GM19238 (cell line): ENCODE measurements around the gene ABCA4.

ENCODE experiments used
- DNase-seq: peaks from one replicate; pipeline ENCODE4 v3.0.0; 2011; ENCODE audit warnings: low spot score; ENCODE audit not compliant: insufficient read length

ABCA4 gene

DNA sequence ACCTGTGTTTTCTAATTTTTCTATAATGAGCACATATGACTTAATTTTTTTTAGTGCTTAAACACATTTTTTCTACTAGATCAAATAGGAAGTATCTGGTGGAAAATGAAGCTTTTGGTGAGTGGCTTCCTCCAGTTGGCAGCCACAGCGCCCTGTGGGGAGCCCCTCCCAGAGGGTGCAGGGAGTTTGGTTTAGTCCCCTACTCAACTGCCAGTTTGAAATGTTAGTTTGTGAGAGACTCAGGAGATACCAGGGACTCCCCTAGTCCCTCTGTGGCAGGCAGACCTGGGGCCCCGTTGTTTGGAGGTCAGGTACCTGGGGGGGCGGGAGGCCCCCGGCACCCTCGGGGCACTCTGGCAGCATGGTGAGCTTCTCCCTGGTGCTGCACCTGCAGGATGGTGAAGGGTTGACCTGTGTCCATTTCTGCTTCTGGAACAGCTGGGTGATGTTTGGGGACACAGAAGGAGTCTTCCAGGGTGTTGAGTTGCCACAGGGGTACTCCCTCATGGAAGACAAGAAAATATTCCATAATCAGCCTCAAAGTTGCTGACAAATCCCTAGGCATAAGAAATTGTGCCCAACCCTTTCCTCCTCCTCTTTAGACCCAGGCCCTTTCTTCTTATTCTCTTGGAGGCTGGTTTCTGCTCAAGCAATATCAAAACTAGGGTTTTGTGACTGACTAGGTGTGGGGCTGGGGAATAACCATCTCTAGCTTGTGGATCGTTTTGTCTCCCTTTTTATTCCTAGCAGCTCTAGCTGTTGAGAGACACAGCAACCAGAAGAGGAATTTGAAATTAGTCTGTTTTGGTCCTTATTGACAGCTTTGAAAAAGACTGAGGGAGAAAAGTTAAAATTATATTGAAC is 91.6 kb downstream of the ABCA4 start:
- no peak for DNase-seq

DNA sequence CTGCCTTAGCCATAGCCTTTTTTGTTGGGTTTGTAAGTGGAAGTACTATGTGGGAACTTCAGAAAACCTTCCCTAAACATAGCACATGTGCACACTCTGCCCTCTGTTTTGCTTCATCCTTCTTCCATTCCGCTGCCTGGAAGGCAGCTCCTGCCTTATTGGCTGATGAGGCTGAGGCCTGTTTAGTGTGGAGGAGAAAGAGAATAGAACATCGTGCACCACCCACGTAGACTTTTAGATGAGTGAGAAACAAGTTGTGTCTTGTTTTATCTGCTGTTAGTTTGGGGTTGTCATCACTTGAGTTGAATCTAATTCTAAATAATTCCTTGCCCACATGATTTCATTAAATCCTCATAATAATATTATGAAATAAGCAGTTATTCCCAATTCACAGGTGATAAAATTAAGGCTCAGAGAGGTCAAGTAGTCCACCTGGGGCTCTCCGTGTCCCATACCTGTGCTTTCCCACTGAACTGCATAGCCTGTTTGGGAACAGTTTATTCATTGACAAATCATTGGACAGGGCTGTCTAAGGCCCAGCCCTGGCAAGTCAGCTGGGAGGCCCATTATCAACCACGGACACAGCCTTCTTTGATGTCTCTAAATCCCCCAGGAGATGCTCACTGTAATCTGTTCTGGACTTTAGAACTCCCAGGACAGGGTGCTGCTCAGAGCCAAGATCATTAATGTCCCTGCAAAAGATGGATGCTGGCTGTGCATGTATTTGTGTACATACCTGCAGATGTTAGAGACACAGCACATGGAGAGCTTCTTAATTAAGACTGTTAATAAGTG is 93.0 kb downstream of the ABCA4 start:
- no peak for DNase-seq

DNA sequence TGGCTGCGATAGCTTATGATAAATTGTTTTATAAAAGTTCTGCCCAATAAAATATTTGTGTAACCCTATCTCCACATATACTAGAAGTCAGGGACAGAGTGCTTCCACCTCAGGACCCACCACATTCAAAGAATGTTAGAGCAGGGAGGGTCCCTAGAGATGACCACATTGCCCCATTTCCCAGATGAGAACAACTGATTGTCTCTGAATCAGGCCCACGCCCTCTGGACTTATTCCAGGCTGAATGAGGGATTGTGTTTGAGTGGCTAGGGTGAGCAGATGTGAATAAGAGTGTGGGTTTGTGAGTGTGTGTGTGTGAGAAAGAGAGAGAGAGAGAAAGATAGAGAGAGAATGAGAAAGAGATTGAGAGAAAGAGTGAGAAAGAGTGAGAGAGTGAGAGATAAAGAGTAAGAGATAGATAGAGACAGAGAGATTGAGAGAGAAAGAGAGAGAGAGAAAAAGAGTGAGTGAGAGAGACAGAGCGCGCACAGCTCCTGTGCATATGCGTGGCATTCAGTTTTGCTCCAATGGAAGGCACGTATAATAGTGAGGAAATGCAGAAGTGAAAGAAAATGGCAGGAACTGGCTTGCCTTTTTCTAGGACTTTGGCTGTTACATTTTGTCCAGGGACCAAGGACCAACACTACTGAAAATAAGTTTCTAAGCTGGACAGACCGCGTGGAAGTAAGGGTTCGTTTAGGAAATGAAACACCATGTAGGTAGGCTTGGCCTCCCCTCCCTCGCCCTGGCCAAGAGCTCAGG is 94.1 kb downstream of the ABCA4 start:
- DNase-seq: no peak

DNA sequence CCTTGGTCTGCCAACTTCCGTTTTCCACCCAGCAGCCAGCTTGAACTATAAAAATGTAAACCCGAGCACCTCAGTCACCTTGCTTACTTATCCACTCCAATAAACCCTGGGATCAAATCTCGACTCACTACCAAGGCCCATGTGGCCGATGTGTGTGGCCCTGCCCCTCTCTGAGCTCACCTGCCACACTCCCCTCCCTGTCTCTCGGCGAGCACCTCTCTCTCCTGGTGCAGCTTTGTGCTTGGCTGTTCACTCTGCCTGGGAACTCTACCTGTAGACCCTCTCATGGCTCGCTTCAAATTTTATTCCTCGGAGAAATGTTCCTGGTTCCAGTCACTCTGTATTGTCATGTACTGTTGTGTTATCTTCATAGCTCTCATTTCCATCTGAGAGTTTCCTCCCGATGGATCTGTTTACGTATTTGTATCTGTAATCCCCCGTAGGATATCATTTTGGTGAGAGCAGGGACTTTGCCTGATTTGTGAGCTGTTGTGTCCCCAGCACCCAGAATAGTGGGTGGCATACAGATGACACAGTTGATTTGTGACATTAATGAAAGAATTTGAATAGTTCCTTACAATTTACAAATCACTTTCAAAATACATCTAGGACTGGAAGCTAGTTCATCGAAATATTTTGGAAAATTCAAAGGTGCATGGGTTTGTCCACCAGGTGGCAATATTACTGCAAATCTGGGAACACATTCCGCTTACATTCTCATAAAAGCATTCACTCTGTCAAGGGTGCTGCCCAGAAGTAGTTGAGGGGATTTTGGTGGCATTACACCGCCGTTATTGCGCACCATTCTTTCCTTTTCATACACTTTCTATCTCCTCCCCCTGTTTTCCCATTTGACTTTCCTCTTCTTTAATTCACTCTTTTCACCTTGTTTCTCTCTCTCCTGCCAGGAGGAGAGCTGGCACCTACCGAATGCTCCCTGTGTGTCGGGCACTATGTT is 95.3 kb downstream of the ABCA4 start:
- DNase-seq: peak; percentile 15

DNA sequence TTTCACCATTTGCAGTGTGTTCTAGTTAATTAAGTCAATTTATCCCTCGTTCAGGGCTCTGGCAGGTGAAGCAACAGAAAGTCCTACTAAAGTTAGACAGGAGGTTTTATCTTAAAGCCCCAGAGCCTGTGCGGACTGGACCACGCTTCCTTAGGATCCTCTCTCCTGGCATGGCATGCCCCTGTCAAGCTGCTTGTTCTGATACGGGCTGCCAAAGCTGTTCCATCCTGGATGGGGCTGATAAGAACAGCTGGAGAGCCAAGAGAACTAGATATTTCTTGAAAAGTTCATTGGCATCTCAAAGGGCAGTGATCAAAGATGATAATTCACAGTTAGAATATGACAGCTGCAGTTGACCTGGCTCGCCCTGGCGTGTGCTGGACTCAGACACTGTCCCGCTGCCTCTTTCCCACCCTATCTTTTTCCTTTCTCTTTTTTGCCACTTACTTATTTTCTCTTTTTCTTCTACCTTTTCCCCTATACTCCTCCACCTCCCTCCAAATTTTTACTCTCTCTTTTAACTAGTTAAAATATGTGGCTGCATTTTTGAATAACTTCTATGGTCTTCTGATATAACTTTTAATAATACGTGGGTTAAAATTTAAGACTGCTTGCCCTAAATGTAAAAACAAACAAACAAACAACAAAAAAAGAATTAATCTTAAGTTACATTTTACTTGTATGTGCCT is 96.7 kb downstream of the ABCA4 start:
- no peak for DNase-seq

DNA sequence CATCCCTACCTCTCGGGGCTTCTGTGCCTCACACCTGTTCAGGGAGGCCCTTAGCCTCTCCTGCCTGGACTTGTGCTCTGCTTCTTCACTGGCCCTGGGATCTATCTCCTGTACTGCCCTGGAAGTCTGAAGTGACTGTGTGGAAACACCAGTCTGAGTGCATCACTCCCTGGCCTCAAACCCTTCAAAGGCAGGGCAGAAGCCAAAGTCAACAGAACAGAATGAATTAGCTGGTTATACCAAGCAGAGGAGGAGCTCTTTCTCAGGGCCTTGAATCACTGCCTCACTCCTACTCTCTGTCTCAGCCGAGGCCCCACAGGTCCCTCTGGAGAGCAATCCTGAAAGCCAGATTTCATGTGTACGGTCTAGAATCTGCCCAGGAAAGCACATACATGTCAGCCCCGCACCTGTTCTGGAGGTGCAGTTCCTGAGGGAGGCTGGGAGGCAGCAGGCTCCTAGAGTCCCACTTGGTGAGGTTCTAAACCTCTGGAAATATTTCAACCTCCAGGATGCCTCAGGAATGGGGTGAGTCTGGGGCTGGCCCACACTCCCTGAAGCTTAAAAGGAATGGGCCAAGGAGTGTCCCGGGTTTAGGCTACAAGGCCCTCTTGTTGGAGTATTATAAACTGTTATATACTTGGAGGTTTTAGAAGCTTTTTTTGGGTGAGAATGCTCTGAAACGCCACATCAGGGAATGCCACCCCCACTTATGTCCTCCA is 98.3 kb downstream of the ABCA4 start:
- no peak for DNase-seq

DNA sequence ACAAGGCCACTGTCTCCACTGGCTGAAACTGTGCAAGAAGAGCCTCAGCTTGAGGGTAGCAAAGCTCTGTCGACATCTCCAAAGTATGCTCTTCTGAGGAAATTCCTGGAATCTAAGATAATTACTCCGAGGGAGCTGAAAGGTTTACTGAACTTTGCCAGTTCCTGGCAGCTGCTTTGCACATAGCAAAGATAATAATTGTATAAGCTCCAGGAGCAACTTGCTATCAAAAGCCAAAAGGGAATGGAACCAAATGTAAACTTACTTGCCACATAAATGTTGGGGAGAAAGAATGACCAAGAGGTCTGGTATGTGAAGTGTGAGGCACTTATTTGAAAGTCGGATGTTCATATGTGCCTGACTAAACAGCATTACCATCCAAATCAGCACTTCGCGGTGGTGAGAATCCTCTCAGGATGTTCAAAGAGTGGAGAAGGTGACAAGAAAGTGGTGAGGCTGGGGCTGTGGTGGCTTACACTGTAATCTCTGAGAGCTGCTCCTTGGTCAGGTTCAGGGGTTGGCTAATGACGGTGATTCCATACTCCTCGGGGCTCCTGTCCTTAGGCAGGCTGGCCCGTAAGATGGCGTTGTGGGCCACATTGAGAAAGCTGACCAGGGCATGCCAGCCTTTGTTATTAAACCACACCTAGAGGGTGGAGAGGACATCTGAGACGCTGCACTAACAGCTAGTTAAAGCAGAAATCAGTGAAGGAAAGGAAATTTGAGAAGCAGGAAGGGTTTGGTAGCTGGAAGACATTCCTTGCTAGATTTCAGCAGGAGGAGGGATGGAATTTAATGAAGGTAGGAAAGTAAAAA is 100.0 kb downstream of the ABCA4 start:
- DNase-seq: no peak

DNA sequence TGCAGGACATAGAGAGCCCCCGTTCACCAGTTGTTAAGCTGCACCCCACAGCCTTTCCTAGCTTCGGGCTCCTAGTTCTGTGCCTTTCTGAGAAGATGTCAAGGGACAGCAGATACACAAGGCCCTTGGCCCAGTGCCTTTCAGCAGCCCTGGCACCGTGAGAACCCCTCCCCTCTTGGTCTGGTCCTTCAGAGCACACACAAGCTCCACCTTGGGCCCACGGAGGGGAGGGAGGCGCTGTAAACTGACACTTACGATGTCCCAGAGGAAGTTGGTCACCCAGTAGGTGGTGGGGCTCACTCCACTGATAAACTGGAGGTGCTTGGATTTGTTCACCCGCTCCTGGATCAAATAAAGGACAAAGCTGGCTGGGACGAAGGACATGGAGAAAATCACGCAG is 101.6 kb downstream of the ABCA4 start:
- no peak for DNase-seq

DNA sequence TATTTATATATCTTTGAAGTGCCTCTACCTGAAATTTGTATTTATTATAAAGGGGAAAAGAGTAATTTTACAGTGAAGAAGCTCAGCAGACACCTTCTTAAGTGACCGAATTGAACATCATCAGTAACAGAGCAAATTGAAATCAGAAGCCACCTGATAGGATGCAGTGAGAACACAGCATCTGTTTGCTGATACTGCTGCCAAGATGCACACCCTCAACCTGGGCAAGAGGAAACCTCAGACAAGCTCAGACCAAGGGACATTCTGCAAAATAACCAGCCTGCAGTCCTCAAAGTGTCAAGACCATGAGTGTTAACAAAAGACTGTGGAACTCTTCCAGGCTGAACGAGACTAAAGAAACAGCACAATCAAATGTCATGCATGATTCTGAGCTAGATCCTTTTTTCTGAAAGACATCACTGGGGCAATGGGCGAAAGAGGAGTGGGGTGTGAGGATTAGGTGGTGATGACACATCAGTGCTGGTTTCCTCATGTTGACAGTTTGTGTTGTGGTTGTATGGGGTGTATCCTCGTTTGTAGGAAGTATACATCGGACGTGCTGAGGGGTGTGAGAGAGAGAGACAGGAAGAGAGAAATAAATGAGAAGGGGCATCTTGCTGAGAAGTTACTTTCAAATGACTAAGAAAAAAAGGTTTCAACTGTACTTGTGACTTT is 103.7 kb downstream of the ABCA4 start:
- DNase-seq: no peak

DNA sequence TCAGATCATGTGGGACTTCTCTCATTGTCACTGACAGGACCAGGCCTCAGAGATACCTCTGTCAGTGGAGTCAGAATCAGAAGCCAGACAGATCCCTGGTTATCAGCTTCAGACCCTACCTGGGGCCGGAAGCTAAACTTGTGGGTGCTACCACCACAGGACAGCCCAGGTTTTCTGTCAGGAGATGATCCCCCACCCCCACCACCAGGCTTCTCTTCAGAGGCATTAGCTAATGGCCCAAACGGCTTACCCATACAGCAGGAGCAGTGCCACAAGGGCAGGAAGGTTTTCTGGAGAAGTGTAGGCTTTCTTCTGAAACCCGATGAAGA is 105.5 kb downstream of the ABCA4 start:
- DNase-seq: no peak

DNA sequence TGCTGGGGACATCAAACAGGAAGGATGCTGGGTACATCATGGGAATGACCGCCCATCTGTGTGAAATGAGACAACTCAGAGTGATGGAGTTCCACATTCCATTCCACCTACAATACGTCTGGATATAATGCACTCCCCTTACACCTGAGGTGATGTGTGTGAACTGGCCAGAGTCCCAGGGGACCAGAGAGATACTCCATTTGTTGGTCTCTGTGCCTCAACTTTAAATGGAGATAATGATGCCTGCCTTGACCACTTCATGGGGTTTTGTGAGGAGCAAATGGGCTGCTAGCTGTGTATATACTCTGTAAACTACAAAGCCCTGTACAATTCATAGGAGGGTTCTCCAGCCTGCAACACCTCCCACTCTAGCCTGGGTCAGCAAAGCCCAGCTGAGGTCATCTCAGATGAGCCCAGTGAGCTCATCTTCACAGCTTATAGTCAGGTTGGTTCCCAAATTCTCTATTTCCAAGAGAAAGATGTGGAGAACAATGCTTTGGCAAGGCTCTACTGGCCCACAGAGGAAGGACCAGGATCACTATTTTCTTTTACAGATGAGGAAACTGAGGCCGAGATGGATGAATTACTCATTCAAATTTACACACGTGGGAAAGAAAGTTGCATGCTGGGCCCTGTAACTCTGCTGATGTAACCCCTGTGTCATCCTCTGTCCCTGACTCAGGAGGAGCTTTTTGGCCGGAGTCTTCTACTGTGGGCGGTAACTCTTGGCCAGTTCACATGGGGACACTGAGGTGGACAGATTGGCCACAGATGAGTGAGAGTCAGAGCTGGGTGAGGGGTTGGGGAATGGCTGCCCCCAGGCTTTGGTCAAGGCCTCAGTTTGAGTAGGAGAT is 106.1 kb downstream of the ABCA4 start:
- DNase-seq: no peak

DNA sequence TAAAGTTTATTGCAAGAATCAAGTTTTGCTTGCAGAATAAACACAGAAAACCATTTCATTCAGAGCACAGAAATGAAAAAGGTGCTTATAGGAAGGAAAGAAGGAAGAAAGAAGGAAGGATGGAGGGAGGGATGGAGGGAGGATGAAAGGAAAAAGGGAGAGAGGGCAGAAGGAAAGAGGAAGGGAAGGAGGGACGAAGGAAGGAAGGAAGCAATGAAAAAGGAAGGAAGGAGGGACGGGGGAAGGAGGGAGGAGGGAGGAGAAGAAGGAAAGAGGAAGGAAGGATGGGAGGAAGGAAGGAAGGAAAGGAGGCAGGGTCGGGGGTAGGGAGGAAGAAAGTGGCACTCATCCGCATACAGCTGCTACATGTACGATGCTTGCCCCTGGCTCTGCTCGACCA is 106.9 kb downstream of the ABCA4 start:
- no peak for DNase-seq

DNA sequence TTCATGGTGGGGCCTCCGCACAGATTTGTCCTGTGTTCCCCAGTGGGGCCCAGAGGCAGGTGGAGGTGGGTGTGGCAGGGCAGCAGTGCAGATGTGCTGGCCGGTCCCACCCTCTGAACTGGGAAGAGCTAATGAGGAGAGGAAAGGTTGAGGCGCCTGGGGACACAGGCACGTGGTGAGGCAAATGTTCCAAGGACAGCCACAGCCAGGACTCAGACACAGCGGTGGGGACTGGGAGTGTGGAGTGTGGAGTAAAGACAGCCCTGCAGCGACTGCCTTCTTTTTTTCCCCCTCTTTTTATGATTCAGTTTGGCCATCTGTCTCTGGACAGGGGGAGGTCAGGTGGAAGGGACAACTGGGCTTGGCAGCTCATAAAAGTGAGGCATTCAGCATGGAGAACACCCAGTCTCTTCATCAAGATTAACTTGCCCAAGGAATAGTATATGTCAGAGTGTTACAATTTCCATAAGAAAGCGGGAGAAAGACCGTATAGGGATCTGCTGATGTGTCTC is 107.5 kb downstream of the ABCA4 start:
- DNase-seq: no peak

DNA sequence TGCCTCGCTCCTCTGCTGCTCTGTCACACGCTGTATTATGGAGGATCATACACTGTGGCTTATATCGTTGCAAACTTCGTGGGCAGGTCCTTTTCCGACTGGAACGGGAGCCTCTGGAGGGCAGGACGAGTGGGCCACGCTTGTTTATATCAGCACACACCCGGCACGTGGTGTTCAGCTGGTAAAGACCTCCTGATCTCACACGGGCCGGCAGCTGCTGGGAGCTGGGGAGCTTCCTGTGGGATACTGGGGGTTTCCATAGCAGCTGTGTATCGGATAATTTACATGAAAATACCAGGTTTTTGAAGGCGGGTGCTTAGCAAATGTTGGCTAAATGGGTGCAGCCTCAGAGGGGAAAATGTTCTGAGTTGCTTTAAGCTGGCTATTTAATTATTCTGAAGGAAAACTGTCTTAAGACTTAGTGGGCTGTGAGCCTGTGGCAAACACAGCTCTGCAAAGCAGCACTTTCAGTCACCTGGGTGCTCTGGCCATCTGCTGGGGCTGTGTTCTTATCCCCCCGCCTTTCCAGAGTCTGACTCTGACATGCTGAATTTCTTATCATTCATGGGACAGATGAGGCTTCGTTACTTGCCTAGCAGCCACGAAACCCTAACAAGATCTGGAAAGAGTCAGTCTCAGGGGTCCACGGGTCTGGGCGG is 108.1 kb downstream of the ABCA4 start:
- DNase-seq: no peak

DNA sequence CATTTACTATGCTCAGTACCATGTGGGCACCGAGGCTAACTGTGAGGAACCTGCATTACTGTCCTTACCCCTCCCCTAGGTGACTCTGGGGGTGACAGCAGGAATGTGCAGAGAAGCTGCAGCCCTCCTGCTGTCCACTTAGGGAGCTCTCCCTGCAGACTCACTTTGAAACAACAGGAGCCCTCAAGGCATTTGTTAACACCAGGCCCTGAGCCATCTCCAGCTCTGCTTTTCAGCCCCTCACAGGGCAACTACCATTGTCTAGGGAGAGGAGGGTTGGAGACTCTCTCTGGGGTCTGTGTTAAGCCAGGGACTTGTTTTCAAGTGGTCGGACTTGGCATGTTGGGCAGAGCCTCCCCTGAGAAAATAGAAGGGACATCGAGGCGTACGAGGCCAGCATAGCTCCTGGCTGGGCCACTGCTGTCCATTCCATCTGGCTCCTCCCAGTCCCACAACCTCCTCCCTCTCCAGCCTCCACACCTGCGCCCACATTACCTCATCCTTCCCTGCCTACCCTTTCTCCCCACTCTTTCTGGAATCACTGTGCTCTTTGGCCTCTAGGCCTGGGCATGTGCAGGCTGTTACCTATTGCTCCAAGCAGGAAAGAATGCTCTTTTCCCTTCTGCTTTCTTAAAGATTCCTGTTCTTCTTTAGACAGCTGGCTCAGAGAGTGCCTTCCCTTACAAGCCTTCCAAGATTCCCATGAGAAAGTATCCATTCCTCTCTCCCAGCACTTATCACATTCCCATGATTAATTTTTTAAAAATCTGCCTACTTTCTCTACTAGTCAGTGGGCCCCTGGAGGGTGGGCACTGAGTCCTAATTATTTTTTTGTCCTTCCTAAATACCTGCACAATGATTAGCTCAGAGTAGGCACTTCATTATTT is 109.0 kb downstream of the ABCA4 start:
- DNase-seq: no peak

DNA sequence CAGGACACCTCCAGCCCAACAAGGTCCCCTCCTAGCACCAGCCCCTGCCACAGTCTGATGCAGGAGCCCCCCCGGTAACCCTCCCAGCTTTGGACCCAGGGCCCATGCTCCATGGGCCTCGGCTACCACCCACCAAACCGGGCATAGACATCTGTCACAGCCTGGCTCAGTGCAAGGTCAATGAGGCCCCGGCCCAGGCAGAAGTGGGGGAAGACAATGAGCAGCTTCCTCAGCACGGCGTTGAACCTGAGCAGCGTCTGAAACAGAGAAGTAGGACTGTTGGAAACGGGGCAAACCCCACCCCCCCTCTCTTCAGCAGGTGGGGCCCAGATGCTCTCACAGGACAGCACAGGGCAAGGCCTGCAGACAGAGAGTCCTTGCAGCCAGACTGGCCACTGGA is 109.8 kb downstream of the ABCA4 start:
- no peak for DNase-seq
